ENCODE results near the gene MBNL1.

The MBNL1 gene

GRCh38 chr3:152469248-152470025, 200.7 kb downstream of the MBNL1 start:
- H3K27ac ChIP-seq: no peak overlapping the region
- DNase-seq (ENCODE audit: low read depth, low spot score): no peak
- no peaks in the 10 kb centered on the region for H3K9me3 ChIP-seq (ENCODE audit: low read depth, low read length)
- H3K36me3 ChIP-seq (ENCODE audit: insufficient read depth, low read length): peaks cover 11% of the 10 kb centered on the region; the same call in 1 of the 2 replicates
- TF ChIP-seq EZH2 (IDR thresholded peaks at IDR 0.05) (no peak), POLR2AphosphoS5 (IDR thresholded peaks at IDR 0.05; ENCODE audit: borderline replicate concordance, low read depth, low read length) (no peak), FOXP2 (optimal IDR thresholded peaks at IDR 0.05; ENCODE audit: control extremely low read depth, extremely low read length, insufficient read depth) (no peak)
- no peak overlapping the region for H3K9ac ChIP-seq (ENCODE audit: insufficient read length)
- no peak overlapping the region for H3K4me3 ChIP-seq

- no peak for TF ChIP-seq POLR2AphosphoS5 (IDR thresholded peaks at IDR 0.05; ENCODE audit: borderline replicate concordance, low read depth, low read length)
- TF ChIP-seq EZH2 (IDR thresholded peaks at IDR 0.05): no peak
- TF ChIP-seq FOXP2 (optimal IDR thresholded peaks at IDR 0.05; ENCODE audit: control extremely low read depth, extremely low read length, insufficient read depth): no peak
- Histone ChIP-seq H3K4me3 (no peak overlapping the region), H3K9me3 (ENCODE audit: low read depth, low read length) (peaks cover 1% of the 10 kb centered on the region; the same call in 1 of the 2 replicates), H3K27ac (0 out of 2 replicates have a peak overlapping the region, but pooled peaks have one; percentile 32), H3K36me3 (ENCODE audit: insufficient read depth, low read length) (peaks cover 6% of the 10 kb centered on the region; the same call in 1 of the 2 replicates), H3K9ac (ENCODE audit: insufficient read length) (no peak overlapping the region)
- no peak for DNase-seq (ENCODE audit: low read depth, low spot score)
Observed at GRCh38 chr3:152470095-152470494, 201.4 kb downstream of the MBNL1 start.

- Histone ChIP-seq H3K4me3 (no peak overlapping the region), H3K36me3 (ENCODE audit: insufficient read depth, low read length) (0 out of 2 replicates have a peak, but pooled peaks cover 3% of the 10 kb centered on the region), H3K9me3 (ENCODE audit: low read depth, low read length) (peaks cover 7% of the 10 kb centered on the region; the same call in 1 of the 2 replicates), H3K27ac (peak overlapping the region; percentile 32), H3K9ac (ENCODE audit: insufficient read length) (peak overlapping the region; percentile 7)
- DNase-seq (ENCODE audit: low read depth, low spot score): no peak
- TF ChIP-seq EZH2 (IDR thresholded peaks at IDR 0.05) (no peak), POLR2AphosphoS5 (IDR thresholded peaks at IDR 0.05; ENCODE audit: borderline replicate concordance, low read depth, low read length) (no peak), FOXP2 (optimal IDR thresholded peaks at IDR 0.05; ENCODE audit: control extremely low read depth, extremely low read length, insufficient read depth) (no peak)
Observed at GRCh38 chr3:152470893-152471292, 202.2 kb downstream of the MBNL1 start.

- no peak overlapping the region for H3K9ac ChIP-seq (ENCODE audit: insufficient read length)
- 0 out of 2 replicates have a peak, but pooled peaks cover under 1% of the 10 kb centered on the region for H3K36me3 ChIP-seq (ENCODE audit: insufficient read depth, low read length)
- TF ChIP-seq FOXP2 (optimal IDR thresholded peaks at IDR 0.05; ENCODE audit: control extremely low read depth, extremely low read length, insufficient read depth) (peak; percentile 50), POLR2AphosphoS5 (IDR thresholded peaks at IDR 0.05; ENCODE audit: borderline replicate concordance, low read depth, low read length) (no peak)
- no peak overlapping the region for H3K27ac ChIP-seq
- H3K9me3 ChIP-seq (ENCODE audit: low read depth, low read length): peaks cover 7% of the 10 kb centered on the region; the same call in 1 of the 2 replicates
- DNase-seq (ENCODE audit: low read depth, low spot score): no peak
- H3K4me3 ChIP-seq: no peak overlapping the region
Observed at GRCh38 chr3:152471814-152472671, 203.3 kb downstream of the MBNL1 start.

GRCh38 chr3:152472672-152472954, 203.9 kb downstream of the MBNL1 start:
- no peak overlapping the region for H3K4me3 ChIP-seq
- no peak for TF ChIP-seq FOXP2 (optimal IDR thresholded peaks at IDR 0.05; ENCODE audit: control extremely low read depth, extremely low read length, insufficient read depth)
- TF ChIP-seq EZH2 (IDR thresholded peaks at IDR 0.05): no peak
- TF ChIP-seq POLR2AphosphoS5 (IDR thresholded peaks at IDR 0.05; ENCODE audit: borderline replicate concordance, low read depth, low read length): no peak
- no peaks in the 10 kb centered on the region for H3K36me3 ChIP-seq (ENCODE audit: insufficient read depth, low read length)
- H3K27ac ChIP-seq: no peak overlapping the region
- peaks cover 7% of the 10 kb centered on the region; the same call in 1 of the 2 replicates for H3K9me3 ChIP-seq (ENCODE audit: low read depth, low read length)
- no peak for DNase-seq (ENCODE audit: low read depth, low spot score)
- H3K9ac ChIP-seq (ENCODE audit: insufficient read length): no peak overlapping the region

- Histone ChIP-seq H3K4me3 (no peak overlapping the region), H3K36me3 (ENCODE audit: insufficient read depth, low read length) (no peaks in the 10 kb centered on the region), H3K9ac (ENCODE audit: insufficient read length) (no peak overlapping the region), H3K27ac (no peak overlapping the region), H3K9me3 (ENCODE audit: low read depth, low read length) (peaks cover 7% of the 10 kb centered on the region; the same call in 1 of the 2 replicates)
- DNase-seq (ENCODE audit: low read depth, low spot score): no peak
- TF ChIP-seq POLR2AphosphoS5 (IDR thresholded peaks at IDR 0.05; ENCODE audit: borderline replicate concordance, low read depth, low read length) (no peak), EZH2 (IDR thresholded peaks at IDR 0.05) (no peak)
Observed at GRCh38 chr3:152474585-152474984, 205.9 kb downstream of the MBNL1 start.

DNA sequence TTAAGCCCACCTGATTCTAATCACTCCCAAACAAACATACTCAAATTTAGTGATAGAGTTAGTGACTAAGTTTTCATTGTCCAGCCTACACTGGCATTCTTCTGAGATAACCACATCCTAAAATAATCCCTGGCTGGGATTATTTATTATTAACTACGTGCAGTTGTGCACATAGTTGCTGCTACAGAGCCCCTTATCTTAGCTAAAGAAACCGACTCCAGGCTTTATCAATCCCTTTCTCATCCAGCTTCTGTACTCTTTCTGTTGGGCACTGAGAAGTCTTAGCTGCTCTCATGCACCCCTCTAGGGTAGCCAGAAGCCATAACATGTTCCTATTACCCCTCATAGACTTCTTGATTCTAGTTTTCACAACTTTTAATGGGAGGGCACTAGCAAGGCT, 208.7 kb downstream of the MBNL1 start:
- H3K9me3 ChIP-seq (ENCODE audit: low read depth, low read length): peaks cover 13% of the 10 kb centered on the region; the same call in 1 of the 2 replicates
- H3K9ac ChIP-seq (ENCODE audit: insufficient read length): no peak overlapping the region
- no peaks in the 10 kb centered on the region for H3K36me3 ChIP-seq (ENCODE audit: insufficient read depth, low read length)
- H3K27ac ChIP-seq: no peak overlapping the region
- H3K4me3 ChIP-seq: no peak overlapping the region
- TF ChIP-seq FOXP2 (optimal IDR thresholded peaks at IDR 0.05; ENCODE audit: control extremely low read depth, extremely low read length, insufficient read depth): no peak
- no peak for DNase-seq (ENCODE audit: low read depth, low spot score)

DNA sequence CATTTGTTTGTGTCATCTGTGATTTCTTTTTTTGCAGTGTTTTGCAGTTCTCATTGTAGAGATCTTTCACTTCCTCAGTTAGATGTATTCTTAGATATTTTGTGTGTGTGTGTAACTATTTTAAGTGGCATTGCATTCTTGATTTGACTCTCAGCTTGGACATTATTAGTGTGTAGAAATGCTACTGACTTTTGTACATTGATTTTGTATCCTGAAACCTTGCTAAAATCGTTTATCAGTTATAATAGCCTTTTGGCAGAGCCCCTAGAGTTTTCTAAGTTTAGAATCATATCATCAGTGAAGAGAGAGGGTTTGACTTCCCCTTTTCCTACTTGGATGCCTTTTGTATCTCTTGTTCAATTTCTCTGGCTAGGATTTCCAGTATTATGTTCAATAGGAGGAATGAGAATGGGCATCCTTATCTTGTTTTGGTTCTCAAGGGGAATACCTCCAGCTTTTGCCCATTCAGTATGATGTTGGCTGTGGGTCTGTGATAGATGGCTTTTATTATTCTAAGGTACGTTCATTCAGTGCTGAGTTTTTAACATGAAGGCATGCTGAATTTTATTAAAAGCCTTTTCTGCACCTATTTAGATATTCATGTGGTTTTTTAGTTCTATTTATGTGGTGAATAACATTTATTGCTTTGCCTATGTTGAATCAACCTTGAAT, 211.7 kb downstream of the MBNL1 start:
- no peak overlapping the region for H3K9ac ChIP-seq (ENCODE audit: insufficient read length)
- no peak overlapping the region for H3K4me3 ChIP-seq
- TF ChIP-seq FOXP2 (optimal IDR thresholded peaks at IDR 0.05; ENCODE audit: control extremely low read depth, extremely low read length, insufficient read depth): no peak
- no peak for TF ChIP-seq POLR2AphosphoS5 (IDR thresholded peaks at IDR 0.05; ENCODE audit: borderline replicate concordance, low read depth, low read length)
- no peak for TF ChIP-seq EZH2 (IDR thresholded peaks at IDR 0.05)
- H3K36me3 ChIP-seq (ENCODE audit: insufficient read depth, low read length): no peaks in the 10 kb centered on the region; the same call in 1 of the 2 replicates
- H3K27ac ChIP-seq: no peak overlapping the region
- DNase-seq (ENCODE audit: low read depth, low spot score): no peak
- H3K9me3 ChIP-seq (ENCODE audit: low read depth, low read length): peaks cover 8% of the 10 kb centered on the region; the same call in 1 of the 2 replicates
